Neural progenitor cell (in vitro differentiated cells): Measurements from ENCODE around the gene PTCHD1. TPM values are rescaled to one million over a fixed set of nuclear protein-coding genes. Genes with fewer than 3 reads are reported as not detected.

Experiments used
- DNase-seq: peaks from one replicate; pipeline ENCODE4 v3.0.0-alpha.2; 2016; ENCODE audit warnings: low spot score
- H2AFZ ChIP-seq: fragments of 200-600 bp; sonication (generic); replicated peaks from 2 replicates; pipeline ENCODE4 v1.6.1; 2016; ENCODE audit warnings: antibody characterized with exemption
- H3F3A ChIP-seq: fragments of 200-600 bp; sonication (generic); 2 replicates; pipeline ENCODE4 v1.6.1; 2016; ENCODE audit warnings: antibody characterized with exemption, low read depth
- H3K27ac ChIP-seq: fragments of 200-600 bp; sonication (generic); 2 replicates; pipeline ENCODE4 v1.5.1; 2016; ENCODE audit warnings: mild to moderate bottlenecking
- H3K27me3 ChIP-seq: fragments of 200-600 bp; sonication (generic); 2 replicates; pipeline ENCODE4 v1.6.1; 2016; ENCODE audit warnings: mild to moderate bottlenecking, moderate library complexity
- H3K36me3 ChIP-seq: fragments of 200-600 bp; sonication (generic); 2 replicates; pipeline ENCODE4 v1.5.1; 2016
- H3K4me1 ChIP-seq: fragments of 200-600 bp; sonication (generic); 2 replicates; pipeline ENCODE4 v1.6.1; 2016; ENCODE audit warnings: mixed run types
- H3K4me2 ChIP-seq: fragments of 200-600 bp; sonication (generic); 2 replicates; pipeline ENCODE4 v1.6.1; 2016
- H3K4me3 ChIP-seq: fragments of 200-600 bp; sonication (generic); 2 replicates; pipeline ENCODE4 v1.5.1; 2016
- H3K79me2 ChIP-seq: fragments of 200-600 bp; sonication (generic); 2 replicates; pipeline ENCODE4 v1.6.1; 2016; ENCODE audit warnings: low read depth
- H3K9ac ChIP-seq: fragments of 200-600 bp; sonication (generic); 2 replicates; pipeline ENCODE4 v1.6.1; 2016
- H3K9me3 ChIP-seq: fragments of 200-600 bp; sonication (generic); 2 replicates; pipeline ENCODE4 v1.5.1; 2016; ENCODE audit warnings: low read depth
- H4K20me1 ChIP-seq: fragments of 200-600 bp; sonication (generic); 2 replicates; pipeline ENCODE4 v1.6.1; 2016; ENCODE audit warnings: low read depth
- H3K27ac Mint-ChIP-seq: 3 replicates; pipeline ENCODE4 v1.8.0; 2021; ENCODE audit warnings: mixed read lengths
- H3K27me3 Mint-ChIP-seq: 2 replicates; pipeline ENCODE4 v1.8.0; 2022; ENCODE audit warnings: low read depth, mild to moderate bottlenecking, inconsistent platforms, moderate library complexity, mixed read lengths; ENCODE audit not compliant: insufficient read depth
- H3K36me3 Mint-ChIP-seq: 3 replicates; pipeline ENCODE4 v1.8.0; 2021; ENCODE audit warnings: mixed read lengths
- H3K4me1 Mint-ChIP-seq: 3 replicates; pipeline ENCODE4 v1.8.0; 2021; ENCODE audit warnings: mixed read lengths
- H3K4me3 Mint-ChIP-seq: 3 replicates; pipeline ENCODE4 v1.8.0; 2021; ENCODE audit warnings: mild to moderate bottlenecking, moderate library complexity, mixed read lengths
- H3K9me3 Mint-ChIP-seq: 3 replicates; pipeline ENCODE4 v1.8.0; 2020; ENCODE audit warnings: mixed read lengths
- EZH2 ChIP-seq: fragments of 200-600 bp; sonication (generic); IDR thresholded peaks from 2 replicates; pipeline ENCODE4 v1.6.1; 2017; ENCODE audit warnings: antibody characterized with exemption, mild to moderate bottlenecking, moderate library complexity
- EZH2phosphoT487 ChIP-seq: fragments of 200-600 bp; sonication (generic); IDR thresholded peaks from 2 replicates; pipeline ENCODE4 v1.6.1; 2017; ENCODE audit warnings: antibody characterized with exemption
- total RNA-seq: library from RNA; depleted of rRNA; stranded (reverse); fragments of >200 nt; gene quantifications from 2 replicates; pipeline ENCODE4 v1.2.3, GENCODE V29; 2015; ENCODE audit warnings: low replicate concordance
- TF ChIP-seq, protein P1 (sequence below): fragments of 200-600 bp; sonication (generic); IDR thresholded peaks from 2 replicates; pipeline ENCODE4 v1.5.1; 2017; ENCODE audit warnings: antibody characterized with exemption, mild to moderate bottlenecking

The PTCHD1 gene
- total RNA-seq, 1 donor from 2014 or later = 0.07 TPM

DNA sequence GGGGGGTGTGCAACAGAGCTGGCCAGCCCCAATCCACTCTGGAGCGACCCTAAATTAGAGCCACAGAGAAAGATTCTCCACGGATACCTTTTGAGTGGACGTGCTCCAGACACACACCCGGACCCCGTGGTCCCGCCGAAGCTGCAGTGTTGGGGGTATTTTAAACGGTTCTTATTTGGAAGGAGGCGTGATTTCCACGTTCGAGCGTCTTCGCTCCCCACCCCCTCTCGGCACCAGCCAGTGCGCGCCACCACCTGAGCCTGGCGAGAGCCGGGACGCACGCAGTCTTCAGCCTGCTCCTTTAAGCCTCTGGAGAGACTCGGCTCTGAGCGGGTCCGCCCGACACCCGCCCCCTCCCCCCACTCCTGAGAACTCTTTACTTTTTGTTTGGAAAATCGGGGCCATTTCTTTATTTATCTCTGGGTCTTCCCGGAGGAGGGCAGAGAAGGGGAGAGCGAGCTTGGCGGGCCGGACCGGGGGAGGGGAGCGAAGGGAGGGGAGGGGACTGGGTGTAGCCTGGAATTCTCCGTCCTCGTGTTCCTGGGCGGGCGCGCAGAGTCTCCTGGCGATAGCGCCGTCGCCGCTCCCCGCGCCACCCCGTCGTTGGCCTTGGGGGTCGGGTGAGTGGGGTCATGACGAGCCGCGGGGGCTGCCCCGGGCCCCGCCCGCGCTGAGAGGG, 668 bp upstream of the PTCHD1 start:
- TF ChIP-seq EZH2 = no peak
- peak; percentile 57 for TF ChIP-seq EZH2phosphoT487
- H3K9me3 Mint-ChIP-seq = no peaks in the 10 kb centered on the region
- H2AFZ ChIP-seq = peak overlapping the region; percentile 79
- H3K27me3 Mint-ChIP-seq = peaks cover 66% of the 10 kb centered on the region
- H3K4me1 Mint-ChIP-seq = peaks cover 14% of the 10 kb centered on the region
- peak overlapping the region; percentile 55 for H3K4me3 ChIP-seq
- no peaks in the 10 kb centered on the region for H4K20me1 ChIP-seq
- H3K79me2 ChIP-seq = no peaks in the 10 kb centered on the region
- H3K9me3 ChIP-seq = no peaks in the 10 kb centered on the region
- peak overlapping the region; percentile 94 for H3K4me2 ChIP-seq
- no peak overlapping the region for H3K9ac ChIP-seq
- H3K27ac ChIP-seq = no peak overlapping the region
- H3K36me3 ChIP-seq = no peaks in the 10 kb centered on the region
- peak; percentile 67 for DNase-seq
- no peak overlapping the region for H3K27ac Mint-ChIP-seq
- H3K4me1 ChIP-seq = peaks cover 17% of the 10 kb centered on the region
- H3F3A ChIP-seq = no peaks in the 10 kb centered on the region
- no peaks in the 10 kb centered on the region for H3K36me3 Mint-ChIP-seq
- peak overlapping the region; percentile 81 for H3K4me3 Mint-ChIP-seq
- peaks cover 93% of the 10 kb centered on the region for H3K27me3 ChIP-seq

DNA sequence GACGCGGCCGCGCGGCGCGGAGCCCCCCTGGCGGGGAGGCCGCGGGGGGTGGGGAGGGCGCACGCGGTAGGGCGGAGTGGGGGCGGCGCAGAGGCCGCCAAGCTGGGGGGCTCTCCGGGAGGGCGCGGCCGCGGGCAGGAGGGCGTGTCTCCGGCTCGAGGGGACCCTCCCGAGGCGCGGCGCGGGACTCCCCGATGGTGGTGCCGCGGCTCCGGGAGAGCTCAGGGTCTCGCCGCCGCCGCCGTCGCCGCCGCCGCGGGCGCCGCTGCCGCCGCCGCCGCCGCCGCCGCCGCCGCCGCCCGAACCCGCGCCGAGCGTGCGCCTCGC, 165 bp upstream of the PTCHD1 start:
- peak overlapping the region; percentile 55 for H3K4me3 ChIP-seq
- H3K36me3 ChIP-seq = no peaks in the 10 kb centered on the region

DNA sequence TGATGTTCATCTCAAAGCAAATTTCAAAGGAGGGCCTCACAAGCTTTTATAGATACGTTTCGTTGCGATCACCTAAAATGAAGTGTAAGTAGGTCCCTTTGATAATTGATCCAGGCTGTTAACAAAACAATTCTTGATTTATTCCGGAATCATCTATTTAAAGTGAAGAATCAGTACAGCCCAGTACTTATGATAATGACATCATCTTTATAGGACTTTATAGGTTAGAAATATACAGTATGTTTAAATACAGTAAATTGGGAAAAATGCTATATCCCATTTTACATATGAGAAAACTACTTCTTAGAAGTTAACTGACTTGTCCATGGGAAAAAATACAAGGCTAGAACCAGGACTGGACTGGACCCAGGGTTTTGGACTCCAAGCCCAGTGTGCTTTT, 3.7 kb downstream of the PTCHD1 start:
- Mint-ChIP-seq H3K4me3 (no peak overlapping the region), H3K27me3 (peaks cover 45% of the 10 kb centered on the region), H3K27ac (no peak overlapping the region), H3K4me1 (peaks cover 14% of the 10 kb centered on the region), H3K36me3 (no peaks in the 10 kb centered on the region), H3K9me3 (no peaks in the 10 kb centered on the region)
- Histone ChIP-seq H4K20me1 (no peaks in the 10 kb centered on the region), H3F3A (no peaks in the 10 kb centered on the region), H3K36me3 (no peaks in the 10 kb centered on the region), H3K79me2 (no peaks in the 10 kb centered on the region), H3K27me3 (peaks cover 51% of the 10 kb centered on the region), H3K4me1 (peaks cover 5% of the 10 kb centered on the region), H3K27ac (no peak overlapping the region), H3K4me3 (no peak overlapping the region), H3K9me3 (no peaks in the 10 kb centered on the region), H3K9ac (no peak overlapping the region), H2AFZ (no peak overlapping the region), H3K4me2 (no peak overlapping the region)
- no peak for DNase-seq
- no peak for TF ChIP-seq EZH2phosphoT487
- TF ChIP-seq, protein P1, sequence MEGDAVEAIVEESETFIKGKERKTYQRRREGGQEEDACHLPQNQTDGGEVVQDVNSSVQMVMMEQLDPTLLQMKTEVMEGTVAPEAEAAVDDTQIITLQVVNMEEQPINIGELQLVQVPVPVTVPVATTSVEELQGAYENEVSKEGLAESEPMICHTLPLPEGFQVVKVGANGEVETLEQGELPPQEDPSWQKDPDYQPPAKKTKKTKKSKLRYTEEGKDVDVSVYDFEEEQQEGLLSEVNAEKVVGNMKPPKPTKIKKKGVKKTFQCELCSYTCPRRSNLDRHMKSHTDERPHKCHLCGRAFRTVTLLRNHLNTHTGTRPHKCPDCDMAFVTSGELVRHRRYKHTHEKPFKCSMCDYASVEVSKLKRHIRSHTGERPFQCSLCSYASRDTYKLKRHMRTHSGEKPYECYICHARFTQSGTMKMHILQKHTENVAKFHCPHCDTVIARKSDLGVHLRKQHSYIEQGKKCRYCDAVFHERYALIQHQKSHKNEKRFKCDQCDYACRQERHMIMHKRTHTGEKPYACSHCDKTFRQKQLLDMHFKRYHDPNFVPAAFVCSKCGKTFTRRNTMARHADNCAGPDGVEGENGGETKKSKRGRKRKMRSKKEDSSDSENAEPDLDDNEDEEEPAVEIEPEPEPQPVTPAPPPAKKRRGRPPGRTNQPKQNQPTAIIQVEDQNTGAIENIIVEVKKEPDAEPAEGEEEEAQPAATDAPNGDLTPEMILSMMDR = no peak
- no peak for TF ChIP-seq EZH2

More for the DNA sequence above, 165 bp upstream of the PTCHD1 start:
- Mint-ChIP-seq H3K27ac (no peak overlapping the region), H3K4me3 (peak overlapping the region; percentile 89), H3K4me1 (peaks cover 14% of the 10 kb centered on the region), H3K36me3 (no peaks in the 10 kb centered on the region), H3K27me3 (peaks cover 66% of the 10 kb centered on the region), H3K9me3 (no peaks in the 10 kb centered on the region)
- Histone ChIP-seq H3K27ac (no peak overlapping the region), H4K20me1 (no peaks in the 10 kb centered on the region), H3K27me3 (peaks cover 89% of the 10 kb centered on the region), H2AFZ (peak overlapping the region; percentile 79), H3K9ac (no peak overlapping the region), H3F3A (no peaks in the 10 kb centered on the region), H3K79me2 (no peaks in the 10 kb centered on the region), H3K9me3 (no peaks in the 10 kb centered on the region), H3K4me2 (peak overlapping the region; percentile 94), H3K4me1 (peaks cover 17% of the 10 kb centered on the region)
- TF ChIP-seq EZH2phosphoT487 (no peak), EZH2 (no peak)
- TF ChIP-seq, protein P1 = no peak
- DNase-seq = no peak

DNA sequence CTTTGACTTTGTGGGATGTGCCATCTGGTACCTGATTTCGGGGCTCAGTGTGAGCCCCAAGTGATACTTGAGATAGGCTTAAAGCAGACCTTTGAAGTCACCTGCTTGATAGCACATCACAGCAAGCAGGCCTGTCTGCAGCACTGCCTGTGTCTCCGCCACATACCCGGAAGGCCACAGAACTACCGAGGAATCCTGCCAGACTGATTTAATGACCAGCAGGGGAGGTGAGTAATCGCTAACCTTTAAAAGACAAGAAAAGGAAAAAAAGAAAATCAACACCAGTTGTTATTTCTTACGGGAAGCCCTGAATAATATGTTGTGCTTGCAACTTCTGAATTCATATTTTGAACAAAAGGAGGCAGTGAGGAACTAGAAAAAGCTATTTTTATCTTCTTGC, 6.8 kb downstream of the PTCHD1 start:
- peaks cover 20% of the 10 kb centered on the region for H3K27me3 ChIP-seq
- H3K4me1 ChIP-seq = no peaks in the 10 kb centered on the region
- no peak overlapping the region for H2AFZ ChIP-seq
- Mint-ChIP-seq H3K4me3 (no peak overlapping the region), H3K9me3 (no peaks in the 10 kb centered on the region), H3K27ac (no peak overlapping the region), H3K27me3 (peaks cover 24% of the 10 kb centered on the region), H3K36me3 (no peaks in the 10 kb centered on the region), H3K4me1 (peaks cover 6% of the 10 kb centered on the region)
- H3F3A ChIP-seq = no peaks in the 10 kb centered on the region
- H4K20me1 ChIP-seq = no peaks in the 10 kb centered on the region
- H3K36me3 ChIP-seq = no peaks in the 10 kb centered on the region
- H3K27ac ChIP-seq = no peak overlapping the region
- no peaks in the 10 kb centered on the region for H3K9me3 ChIP-seq
- no peak overlapping the region for H3K4me2 ChIP-seq
- DNase-seq = peak; percentile 41
- no peak overlapping the region for H3K9ac ChIP-seq
- no peak overlapping the region for H3K4me3 ChIP-seq
- no peaks in the 10 kb centered on the region for H3K79me2 ChIP-seq
- no peak for TF ChIP-seq EZH2phosphoT487
- TF ChIP-seq, protein P1 = peak; percentile 14
- TF ChIP-seq EZH2 = no peak
